ENCODE results near the gene PRDM16.

PRDM16 gene

DNA sequence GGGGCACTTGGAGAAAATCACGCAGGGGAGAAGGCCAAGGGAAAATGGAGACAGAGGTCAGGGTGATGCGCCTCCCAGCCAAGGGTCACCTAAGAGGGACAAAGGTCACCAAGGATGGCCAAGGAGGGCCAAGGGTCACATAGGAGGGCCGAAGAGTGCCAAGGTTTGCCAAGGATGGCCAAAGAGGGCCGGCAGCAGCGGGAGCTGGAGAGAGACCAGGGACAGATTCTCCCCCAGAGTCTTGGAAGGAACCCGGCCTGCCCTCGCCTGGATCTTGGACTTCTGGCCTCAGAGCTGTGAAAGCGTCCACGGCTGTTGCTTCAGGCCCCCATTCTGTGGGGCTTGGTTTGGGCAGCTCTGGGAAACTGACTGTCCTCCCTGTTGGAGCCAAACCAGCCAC lies 359.9 kb downstream of the PRDM16 start:
- DNase-seq: no peak

DNA sequence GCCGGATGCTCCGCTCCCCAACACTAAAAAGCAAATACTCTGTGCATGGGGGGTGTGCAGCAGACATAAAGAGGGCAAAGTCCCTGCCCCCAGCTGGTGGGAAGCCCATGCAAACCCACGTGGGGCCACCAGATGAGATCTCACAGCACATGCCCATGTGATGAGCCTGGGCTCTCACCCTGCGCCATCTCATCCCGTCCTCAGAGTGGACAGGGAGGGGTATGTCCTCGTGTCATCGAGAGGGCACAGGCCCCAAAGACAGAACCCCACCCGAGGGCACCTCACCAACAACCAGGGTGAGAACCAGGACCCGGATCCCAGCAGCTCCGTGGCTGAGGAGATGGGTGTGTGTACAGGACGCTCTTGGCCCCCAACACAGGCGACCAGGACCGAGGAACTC lies 360.3 kb downstream of the PRDM16 start:
- no peak for DNase-seq

DNA sequence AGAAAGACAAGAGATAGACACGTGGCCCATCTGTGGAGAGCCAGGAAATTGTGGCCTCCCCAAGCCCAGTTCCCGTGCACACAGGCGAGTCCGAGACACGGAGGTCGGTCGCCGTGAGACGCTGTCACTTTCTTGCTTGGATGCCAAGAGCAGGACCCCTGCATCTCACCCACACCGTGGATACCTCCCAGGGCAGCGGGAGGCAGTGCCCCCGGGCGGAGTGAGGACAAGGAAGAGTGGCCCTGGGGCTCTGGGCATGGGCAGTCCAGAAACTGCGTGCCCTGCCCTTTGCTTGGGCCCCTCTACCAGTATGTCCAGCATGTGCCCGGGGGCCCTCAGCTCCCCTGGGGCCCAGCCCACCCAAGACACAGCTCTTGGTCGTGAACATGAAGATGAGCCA lies 360.8 kb downstream of the PRDM16 start:
- DNase-seq: no peak

DNA sequence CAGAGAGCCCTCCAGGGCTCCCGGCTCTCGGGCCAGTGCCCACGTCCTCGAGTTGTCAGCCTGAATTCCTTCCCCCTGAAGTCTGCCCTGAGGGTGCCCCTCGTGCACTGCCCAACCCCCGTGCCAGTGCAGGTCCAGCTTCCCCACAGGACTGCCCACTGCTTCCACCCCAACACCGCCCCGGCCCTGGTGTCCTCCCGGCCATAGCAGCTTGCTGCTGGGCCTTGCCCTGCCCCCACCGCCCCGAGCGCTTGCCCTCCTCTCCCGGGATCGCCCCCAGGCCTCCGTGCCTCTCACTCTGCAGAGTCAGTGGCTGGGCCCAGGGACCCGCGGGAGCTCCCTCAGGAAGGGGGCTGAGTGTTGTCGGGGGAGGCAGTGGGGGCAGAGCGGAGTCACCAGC lies 361.4 kb downstream of the PRDM16 start:
- no peak for DNase-seq

DNA sequence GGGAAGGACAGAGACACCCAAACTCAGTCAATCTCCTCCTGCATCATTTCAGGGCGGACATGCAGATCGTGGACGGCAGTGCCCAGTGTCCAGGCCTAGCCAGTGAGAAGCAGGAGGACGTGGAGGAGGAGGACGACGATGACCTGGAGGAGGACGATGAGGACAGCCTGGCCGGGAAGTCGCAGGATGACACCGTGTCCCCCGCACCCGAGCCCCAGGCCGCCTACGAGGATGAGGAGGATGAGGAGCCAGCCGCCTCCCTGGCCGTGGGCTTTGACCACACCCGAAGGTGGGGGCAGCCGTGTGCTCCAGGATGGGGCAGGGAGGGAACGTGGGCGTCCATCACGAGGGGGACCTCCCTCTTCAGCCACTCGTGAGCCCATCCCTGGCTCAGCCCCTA lies 361.8 kb downstream of the PRDM16 start:
- no peak for DNase-seq

DNA sequence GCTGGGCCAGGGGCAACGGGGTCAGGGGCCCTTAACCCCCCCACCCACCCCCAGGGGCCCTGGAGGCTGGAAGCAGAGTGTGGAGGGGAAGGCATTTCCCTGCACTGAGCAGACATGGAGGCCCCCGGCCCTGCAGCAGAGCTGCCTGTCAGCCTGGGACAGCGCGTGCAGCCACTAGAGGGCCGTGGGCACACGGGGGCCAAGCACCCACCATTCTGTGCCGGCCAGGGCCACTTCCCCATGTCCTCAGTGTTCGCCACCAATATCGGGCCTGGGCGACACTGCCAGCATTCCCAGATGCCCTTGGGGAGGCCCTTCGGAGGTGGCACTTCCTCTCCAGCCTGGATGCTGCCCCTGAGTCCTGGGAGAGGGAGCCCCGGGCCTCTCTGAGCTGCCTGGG lies 362.3 kb downstream of the PRDM16 start:
- no peak for DNase-seq

DNA sequence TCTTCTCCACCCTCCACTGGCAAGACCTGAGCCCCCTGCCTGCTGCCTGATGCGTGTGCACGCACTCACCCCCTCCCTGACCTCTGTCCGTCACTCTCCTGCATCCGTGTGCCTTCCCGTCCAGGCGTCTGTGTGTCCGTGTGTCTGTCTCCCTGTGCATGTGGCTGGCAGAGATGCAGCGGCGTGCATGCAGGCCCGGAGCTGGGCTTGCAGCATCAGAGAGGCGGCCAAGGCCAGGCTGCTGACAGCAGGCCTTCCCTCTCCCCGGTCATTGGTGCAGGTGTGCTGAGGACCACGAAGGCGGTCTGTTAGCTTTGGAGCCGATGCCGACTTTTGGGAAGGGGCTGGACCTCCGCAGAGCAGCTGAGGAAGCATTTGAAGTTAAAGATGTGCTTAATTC lies 362.7 kb downstream of the PRDM16 start:
- no peak for DNase-seq

DNA sequence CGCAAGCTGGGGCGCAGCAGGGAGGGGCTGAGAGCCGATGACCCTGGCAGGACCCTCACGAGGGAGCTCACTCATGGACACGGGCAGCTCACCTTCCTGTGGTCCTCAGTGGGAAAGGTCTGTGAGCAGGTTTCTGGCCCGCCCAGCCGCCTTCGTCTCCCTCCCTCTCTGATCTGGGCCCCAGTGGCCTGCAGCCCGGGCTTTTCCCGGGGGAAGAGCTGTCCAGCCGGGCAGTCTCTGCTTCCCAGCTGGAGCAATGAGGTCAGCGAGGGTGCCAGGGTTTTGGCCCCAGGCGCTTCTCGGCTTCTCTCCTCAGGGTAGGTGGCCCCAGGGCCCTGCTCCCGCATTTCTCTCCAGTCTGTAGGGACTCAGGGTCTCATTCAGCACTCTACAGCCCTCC lies 363.3 kb downstream of the PRDM16 start:
- DNase-seq: no peak

DNA sequence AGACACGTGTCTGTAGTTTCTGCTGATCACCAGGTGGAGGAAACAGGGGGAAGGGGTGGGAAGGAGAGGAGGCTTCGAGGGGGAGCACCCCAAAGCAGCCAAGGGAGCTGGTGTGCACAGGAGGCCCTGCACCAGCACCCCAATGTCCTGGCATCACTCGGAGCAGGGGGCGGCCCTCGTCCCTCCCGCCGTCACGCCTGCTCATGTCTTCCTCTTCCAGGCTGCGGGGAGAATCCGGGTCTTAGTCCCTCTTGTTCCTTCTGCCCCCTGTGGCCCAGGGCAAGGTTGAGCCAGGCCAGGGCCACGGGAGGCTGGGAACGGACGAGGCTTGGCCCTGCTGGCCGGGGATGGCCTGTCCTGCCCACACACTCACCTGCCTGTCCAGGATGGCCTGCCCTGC lies 364.1 kb downstream of the PRDM16 start:
- no peak for DNase-seq

DNA sequence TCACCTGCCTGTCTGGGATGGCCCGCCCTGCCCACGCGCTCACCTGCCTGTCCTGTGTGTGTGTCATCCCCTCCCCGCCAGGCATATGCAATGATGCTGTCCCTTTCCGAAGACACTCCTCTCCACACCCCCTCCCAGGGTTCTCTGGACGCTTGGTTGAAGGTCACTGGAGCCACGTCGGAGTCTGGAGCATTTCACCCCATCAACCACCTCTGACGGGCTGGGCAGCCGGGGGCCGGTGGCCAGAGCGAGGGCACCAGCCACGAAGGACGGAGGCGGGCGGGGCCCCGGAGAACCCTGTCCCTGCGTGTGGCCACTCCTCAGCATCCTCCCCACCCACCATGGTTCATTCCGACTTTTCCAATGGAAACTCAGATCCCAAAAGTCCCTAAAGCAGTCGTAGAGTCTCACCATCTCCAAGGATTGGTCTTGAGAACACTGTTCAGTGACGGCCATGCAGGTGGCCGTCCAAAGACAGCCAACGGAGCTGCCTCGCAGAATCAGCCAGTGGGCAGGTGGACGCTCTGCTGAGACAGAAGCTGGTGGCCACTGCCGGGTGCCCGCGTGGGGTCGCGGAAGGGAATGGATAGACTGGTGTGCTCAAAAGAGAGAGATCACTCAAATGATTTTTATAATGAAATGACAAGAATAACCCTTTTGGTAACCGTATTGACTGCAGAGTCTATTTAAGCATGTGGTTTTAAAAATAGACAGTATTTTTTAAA lies 364.8 kb downstream of the PRDM16 start:
- no peak for DNase-seq

DNA sequence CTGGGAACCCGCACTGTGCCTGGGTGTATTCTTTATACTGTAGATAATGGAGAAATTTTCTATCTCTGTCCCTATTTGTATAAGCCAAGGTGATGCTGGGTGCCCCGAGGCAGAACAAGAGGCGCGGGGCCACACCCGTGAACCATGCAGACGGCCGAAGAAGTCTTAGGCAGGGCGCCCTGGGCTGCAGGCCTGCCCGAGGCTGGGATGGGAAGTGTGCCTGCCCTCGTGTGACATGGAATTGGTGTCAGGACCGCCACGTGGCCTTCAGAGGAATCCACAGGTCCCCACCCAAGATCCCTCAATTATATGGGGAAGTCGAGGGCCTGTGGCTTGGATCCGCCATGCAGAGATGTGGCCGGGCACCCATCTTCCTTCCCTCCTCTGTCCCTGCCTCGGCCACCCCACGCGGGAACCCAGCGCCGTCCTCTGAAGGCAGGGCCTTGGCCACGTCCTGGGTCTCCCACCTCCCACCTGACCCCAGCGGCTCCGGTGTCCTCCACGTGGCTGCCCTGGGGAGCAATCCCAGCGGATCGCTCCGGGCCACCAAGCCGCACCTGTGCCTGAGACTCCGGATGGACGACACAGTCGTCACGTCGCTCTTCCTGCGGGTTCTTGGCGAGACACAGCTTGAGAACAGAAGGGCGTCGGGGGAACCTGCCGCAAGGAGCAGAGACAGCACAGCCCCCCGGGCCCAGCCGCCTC lies 365.6 kb downstream of the PRDM16 start:
- DNase-seq: no peak

DNA sequence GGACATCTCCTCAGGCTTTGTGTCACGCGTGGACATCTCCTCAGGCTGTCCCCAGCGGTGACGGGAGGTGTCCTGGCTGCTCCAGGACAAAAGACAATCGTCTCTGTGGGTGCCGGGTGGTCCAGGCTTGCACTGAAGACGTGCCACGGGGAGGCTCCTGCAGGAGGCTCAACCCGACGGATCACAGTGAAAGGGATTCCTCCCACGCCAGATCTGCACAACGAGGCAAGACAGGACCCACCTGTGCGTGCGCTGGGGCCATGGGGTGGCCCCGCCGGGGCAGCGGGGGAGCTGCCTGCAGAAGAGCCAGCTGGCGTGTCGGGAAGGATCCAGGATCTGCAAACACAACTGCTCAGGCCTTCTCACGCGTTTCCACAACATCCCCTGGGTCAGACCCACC lies 366.7 kb downstream of the PRDM16 start:
- no peak for DNase-seq

DNA sequence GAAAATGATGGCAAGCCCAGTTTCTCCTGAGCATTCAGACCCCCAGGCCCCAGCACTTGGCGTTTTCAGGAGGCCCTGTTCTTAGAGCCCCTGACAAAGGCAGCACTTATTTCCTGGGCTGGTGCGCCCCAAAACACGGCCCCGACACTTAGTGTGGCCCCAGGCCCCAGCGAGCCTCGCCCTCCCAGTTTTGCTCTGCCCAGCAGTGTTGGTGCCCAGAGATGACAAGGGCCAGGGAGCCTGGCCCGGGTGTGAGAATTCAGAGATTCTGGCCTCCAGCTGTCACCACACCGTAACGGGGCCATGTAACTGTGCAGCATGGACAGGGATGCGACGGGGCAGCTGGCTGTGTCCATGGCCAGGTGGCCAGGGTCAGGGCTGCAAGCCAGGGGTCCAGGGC lies 367.4 kb downstream of the PRDM16 start:
- DNase-seq: no peak

DNA sequence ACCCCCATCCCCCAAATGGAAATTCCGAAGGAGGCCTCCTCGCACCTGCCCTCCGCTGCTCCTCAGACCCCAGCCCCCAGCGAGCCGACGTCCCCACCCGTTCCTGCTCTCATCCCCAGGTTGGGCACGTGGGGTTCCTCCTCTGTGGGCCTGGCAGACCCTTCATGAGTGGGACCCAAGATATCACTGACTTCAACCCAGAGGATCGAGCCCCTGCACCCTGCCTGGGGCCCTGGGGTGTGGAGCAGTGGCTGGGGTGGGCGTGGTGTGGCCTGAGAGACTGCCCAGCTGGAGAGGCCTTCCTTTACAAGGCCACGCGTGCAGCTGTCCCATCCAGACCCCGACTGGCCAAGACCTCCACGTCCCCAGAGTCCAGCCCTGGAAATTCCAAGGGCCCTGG lies 367.9 kb downstream of the PRDM16 start:
- DNase-seq: no peak

DNA sequence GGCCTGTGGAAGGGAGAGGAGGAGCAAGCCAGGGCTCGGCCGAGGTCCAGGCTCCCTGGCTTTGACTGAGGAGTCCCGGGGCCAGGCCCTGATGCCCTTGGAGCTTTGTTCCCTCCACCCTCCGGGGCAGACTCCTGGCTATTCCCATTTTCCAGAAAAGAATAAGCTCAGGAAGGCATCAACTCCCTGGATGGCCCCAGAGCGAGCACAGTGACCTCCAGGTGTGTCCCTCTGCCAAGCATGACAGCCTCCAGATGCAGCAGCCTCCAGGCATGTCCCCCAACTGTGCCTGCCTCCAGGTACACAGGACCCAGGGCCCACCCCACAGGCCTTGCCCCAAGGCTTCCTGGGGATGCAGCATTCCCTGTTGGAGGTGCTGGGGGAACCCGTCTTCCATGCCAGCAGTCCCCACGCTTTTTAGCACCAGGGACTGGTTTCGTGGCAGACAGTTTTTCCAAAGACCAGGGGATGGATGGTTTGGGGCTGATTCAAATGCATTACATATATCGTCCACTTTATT lies 369.7 kb downstream of the PRDM16 start:
- DNase-seq: no peak

DNA sequence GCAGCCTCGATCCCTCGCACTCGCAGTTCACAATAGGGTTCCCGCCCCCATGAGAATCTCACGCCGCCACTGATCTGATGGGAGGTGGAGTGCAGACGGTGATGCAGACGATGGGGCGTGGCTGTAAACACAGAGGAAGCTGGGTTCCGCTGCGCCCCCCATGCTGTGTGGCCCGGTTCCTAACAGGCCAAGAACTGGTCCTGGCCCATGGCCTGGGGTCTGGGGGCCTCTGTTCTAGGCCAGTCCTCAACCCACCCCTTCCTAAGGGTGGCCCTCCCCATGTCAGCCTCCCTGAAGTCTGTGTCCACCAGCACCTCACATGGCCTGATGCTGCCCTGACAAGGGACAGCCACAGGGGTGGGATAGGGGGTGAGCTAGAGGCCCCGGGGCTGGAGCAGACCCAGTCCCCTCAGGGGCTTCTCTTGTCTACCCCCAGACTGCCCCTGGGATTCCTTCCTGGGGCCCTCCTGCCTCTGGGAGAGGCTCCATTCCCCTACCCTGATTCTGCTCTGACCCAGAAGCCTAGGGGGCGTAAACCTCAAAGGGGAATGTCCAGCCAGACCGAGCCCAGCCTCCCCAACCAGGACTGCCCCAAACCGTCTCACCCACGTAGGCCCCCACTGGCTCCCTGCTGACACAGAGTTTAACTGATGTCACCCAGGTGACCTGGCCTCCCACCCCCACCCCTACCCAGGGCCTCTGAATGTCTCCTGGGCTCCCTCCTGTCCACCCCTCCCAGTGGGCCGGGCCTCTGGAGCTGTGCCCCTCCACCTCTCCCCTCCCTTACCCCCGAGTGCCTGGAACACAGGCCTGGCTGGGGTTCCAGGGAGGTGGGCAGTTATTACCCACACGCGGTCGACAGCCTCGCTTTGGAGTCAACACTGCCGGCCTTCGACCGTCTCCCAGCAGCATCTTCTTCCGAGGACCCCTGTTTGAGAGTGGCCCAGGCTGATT lies 370.6 kb downstream of the PRDM16 start:
- DNase-seq: no peak

DNA sequence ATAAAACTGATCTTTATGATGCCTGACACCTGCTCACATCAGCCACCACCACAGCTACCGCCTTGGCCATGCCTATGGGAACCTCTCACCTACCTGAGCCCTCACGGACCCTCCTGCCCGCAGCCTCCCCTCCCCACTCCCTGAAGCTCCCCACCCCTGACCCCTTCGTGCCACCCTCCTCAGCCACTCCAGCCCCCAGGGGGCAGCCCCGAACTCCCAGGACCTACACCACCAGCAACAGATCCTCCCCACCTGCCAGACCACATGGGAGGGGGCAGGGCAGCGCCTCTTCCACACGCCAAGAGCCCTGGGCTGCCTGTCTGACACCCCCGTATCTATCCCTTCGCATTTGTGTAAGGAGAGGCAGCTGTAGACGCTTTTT lies 371.3 kb downstream of the PRDM16 start:
- no peak for DNase-seq

DNA sequence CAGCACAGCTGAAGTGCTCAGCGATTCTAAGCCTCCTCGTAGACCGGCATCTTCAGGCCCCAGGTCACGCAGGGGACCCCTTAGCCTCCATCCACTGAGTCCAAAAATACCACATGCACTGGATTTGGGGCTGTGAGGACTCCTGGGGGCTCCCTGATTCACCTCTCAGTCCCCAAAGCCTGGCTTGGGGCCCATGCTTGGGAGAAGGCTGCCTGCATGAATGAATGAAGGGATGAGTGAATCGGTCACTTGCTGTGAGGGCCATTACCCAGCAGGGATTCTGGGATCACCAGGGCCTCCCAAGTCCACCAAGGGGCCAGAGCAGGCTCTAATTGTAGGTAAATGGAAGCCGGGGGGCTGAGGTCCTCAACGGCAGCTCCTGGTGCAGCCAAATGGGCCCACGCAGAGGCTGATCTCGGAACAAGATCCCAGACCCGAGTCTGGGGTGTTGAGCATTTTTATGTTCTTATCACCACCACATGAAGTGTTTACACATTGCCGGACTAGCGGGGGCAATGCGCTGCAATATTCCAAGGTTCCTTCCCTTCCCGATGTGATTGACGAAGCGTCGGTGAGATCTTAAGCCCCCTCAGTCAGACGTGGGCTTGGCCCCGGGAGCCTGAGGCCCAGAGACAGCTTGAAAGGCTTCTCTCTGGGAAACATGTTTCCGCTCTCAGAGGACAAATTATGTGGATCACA lies 371.9 kb downstream of the PRDM16 start:
- DNase-seq: no peak

DNA sequence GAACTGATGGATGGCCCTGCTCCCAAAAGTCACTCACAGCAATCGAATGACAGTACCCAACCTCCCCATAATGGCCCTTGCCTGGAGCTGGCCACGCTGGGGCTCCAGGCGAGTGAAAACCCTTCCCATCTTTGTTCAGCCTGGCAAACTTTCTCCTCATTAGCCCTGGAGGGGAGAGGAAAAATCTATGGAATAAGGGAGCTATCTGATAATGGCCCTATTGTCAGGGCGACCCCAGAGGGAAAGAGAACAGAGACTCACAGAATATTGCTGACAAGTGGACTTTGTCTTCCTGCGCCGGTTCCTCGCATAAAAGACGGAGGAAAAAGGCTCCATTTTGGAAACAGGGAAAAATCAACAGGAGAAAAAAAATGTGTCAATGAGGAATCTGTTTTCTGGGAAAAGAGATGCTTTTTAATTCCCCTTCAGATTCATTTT lies 372.4 kb downstream of the PRDM16 start:
- no peak for DNase-seq

DNA sequence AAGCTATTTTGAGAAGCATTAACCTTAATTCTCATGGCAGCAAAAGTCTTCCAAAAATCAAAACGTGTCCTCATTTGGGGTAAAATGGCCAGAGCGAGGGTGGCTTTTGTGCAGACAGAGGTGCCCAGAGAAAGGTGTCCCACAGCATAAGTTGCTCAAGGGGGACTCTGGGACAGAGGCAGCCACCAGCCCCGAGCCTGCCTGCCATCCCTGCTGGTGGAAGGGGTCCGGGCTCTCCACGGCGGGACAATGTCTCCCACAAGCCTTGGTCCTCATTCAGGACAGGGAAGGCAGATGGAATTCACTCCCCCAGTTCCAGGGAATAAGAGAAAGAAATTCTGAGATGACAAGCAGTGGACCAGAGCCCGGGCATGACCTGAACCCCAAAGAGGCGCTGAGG lies 372.9 kb downstream of the PRDM16 start:
- DNase-seq: no peak

DNA sequence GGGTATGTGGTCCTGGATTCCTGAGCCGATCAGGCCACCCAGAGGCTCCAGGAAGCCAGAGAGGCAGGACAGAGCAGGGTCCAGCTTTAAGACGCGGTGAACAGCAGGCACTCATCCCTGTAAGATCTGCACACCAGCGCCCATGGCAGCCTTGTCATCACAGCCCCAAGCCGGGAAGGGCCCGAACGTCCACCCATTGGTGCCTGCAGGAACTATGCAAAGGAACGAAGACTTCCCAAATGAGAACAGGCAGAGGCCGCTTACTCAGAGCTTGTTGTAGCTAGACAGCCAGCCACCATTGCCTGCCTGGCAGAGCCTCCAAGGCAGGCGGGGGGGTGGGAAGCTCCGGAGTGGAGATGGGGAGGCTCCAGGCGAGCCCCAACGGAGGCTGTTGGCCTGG lies 373.3 kb downstream of the PRDM16 start:
- DNase-seq: no peak

DNA sequence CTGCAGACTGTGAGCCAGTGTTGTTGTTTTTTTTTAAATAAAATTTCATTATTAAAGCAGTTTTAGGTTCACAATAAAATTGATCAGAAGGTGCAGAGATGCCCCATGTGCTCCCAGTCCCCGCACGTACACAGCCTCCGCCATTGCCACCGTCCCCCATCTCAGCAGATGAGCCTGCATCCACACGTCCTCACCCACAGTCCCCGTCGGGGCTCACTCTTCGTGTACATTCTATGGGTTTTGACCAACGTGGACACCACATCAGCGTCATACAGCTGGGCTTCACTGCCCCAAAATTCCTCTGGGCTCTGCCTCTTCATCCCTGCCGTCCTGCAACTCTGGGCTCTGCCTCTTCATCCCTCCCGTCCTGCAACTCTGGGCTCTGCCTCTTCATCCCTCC lies 373.9 kb downstream of the PRDM16 start:
- no peak for DNase-seq

DNA sequence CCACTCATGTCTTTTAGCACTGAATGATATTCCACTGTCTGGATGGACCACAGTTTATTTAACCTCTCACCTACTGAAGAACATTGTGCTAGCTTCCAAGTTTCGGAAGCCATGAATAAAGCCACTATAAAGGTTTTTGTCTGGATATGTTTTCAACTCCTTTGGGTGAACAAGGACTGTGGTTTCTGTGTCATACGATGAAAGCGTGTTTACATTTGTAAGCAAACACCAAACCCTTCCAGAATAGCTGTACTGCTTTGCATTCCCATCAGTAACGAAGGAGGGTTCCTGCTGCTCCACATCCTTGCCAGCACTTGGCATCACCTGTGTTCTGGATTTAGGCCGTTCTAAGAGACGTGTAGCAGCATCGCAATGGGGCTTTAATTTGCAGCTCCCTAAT lies 374.8 kb downstream of the PRDM16 start:
- DNase-seq: no peak

Data from fibroblast of skin of right quadriceps (primary cell).